GM23338 (cell line): ENCODE data around the gene UBL7. TPM values are rescaled to one million over a fixed set of nuclear protein-coding genes. Genes with fewer than 3 reads are reported as not detected.

Source experiments
- ATAC-seq: fragments of 200-7000 bp; cut with Tn5 transposase; 3 replicates; pipeline ENCODE4 v1.9.1; 2020
- DNase-seq: peaks from one replicate; pipeline ENCODE4 v3.0.0-alpha.2; 2015; ENCODE audit warnings: low spot score
- H2AFZ ChIP-seq: fragments of 200-600 bp; sonication (generic); 2 replicates; pipeline ENCODE4 v1.8.0; 2016; ENCODE audit warnings: antibody characterized with exemption, mild to moderate bottlenecking, moderate library complexity
- H3F3A ChIP-seq: fragments of 200-600 bp; sonication (generic); replicated peaks from 2 replicates; pipeline ENCODE4 v1.8.0; 2017; ENCODE audit warnings: antibody characterized with exemption, mixed run types, low read depth
- H3K27ac ChIP-seq: fragments of 200-600 bp; sonication (generic); 2 replicates; pipeline ENCODE4 v1.6.1; 2016; ENCODE audit warnings: low read depth
- H3K27me3 ChIP-seq: fragments of 200-600 bp; sonication (generic); 2 replicates; pipeline ENCODE4 v1.8.0; 2016; ENCODE audit warnings: mild to moderate bottlenecking, mixed run types, moderate library complexity; ENCODE audit not compliant: insufficient read depth
- H3K36me3 ChIP-seq: fragments of 200-600 bp; sonication (generic); 2 replicates; pipeline ENCODE4 v1.8.0; 2016; ENCODE audit warnings: mild to moderate bottlenecking; ENCODE audit not compliant: insufficient read depth
- H3K4me1 ChIP-seq: fragments of 200-600 bp; sonication (generic); 2 replicates; pipeline ENCODE4 v1.8.0; 2016; ENCODE audit warnings: mild to moderate bottlenecking, moderate library complexity; ENCODE audit not compliant: insufficient read depth
- H3K4me2 ChIP-seq: fragments of 200-600 bp; sonication (generic); 2 replicates; pipeline ENCODE4 v1.7.1; 2017; ENCODE audit warnings: mixed run types
- H3K4me3 ChIP-seq: fragments of 200-600 bp; sonication (generic); 2 replicates; pipeline ENCODE4 v1.6.1; 2016; ENCODE audit warnings: mixed run types
- H3K79me2 ChIP-seq: fragments of 200-600 bp; sonication (generic); replicated peaks from 2 replicates; pipeline ENCODE4 v1.8.0; 2017; ENCODE audit warnings: mild to moderate bottlenecking; ENCODE audit not compliant: insufficient read depth
- H3K9me2 ChIP-seq: fragments of 200-600 bp; sonication (generic); 2 replicates; pipeline ENCODE4 v1.8.0; 2017; ENCODE audit not compliant: insufficient read depth
- H4K20me1 ChIP-seq: fragments of 200-600 bp; sonication (generic); replicated peaks from 2 replicates; pipeline ENCODE4 v1.8.0; 2017; ENCODE audit warnings: mild to moderate bottlenecking; ENCODE audit not compliant: insufficient read depth
- H3K27ac Mint-ChIP-seq: 2 replicates; pipeline ENCODE4 v1.8.0; 2020; ENCODE audit warnings: inconsistent platforms, mild to moderate bottlenecking, moderate library complexity, mixed read lengths
- H3K27me3 Mint-ChIP-seq: 3 replicates; pipeline ENCODE4 v1.8.0; 2022; ENCODE audit warnings: low read depth, mild to moderate bottlenecking, moderate library complexity, mixed read lengths, inconsistent platforms; ENCODE audit not compliant: insufficient read depth, poor library complexity
- H3K36me3 Mint-ChIP-seq: 3 replicates; pipeline ENCODE4 v1.8.0; 2021; ENCODE audit warnings: low read depth, mild to moderate bottlenecking, inconsistent platforms, moderate library complexity, mixed read lengths
- H3K4me1 Mint-ChIP-seq: 3 replicates; pipeline ENCODE4 v1.8.0; 2020; ENCODE audit warnings: mild to moderate bottlenecking, inconsistent platforms, mixed read lengths
- H3K4me3 Mint-ChIP-seq: 3 replicates; pipeline ENCODE4 v1.8.0; 2021; ENCODE audit warnings: moderate library complexity, mild to moderate bottlenecking, inconsistent platforms, mixed read lengths
- H3K9me3 Mint-ChIP-seq: 3 replicates; pipeline ENCODE4 v1.8.0; 2020; ENCODE audit warnings: moderate library complexity, mild to moderate bottlenecking, inconsistent platforms, mixed read lengths
- CREB1 ChIP-seq: fragments of 250-450 bp; sonication (Bioruptor Pico); IDR thresholded peaks from 2 replicates; pipeline ENCODE4 v1.5.0; 2020; ENCODE audit warnings: low read depth, mild to moderate bottlenecking, moderate library complexity
- CTCF ChIP-seq, 2 experiments: fragments of 200-600 bp in 1 of 2; sonication (generic) in 1 of 2; conservative IDR thresholded peaks; 2 replicates each; pipeline versions ENCODE4 v1.5.1 to v1.6.1; 2016 to 2017; ENCODE audit warnings: antibody characterized with exemption in 2 of 2, low read depth in 2 of 2, mild to moderate bottlenecking in 2 of 2, moderate library complexity in 1 of 2
- ETS1 ChIP-seq: IDR thresholded peaks from 2 replicates; pipeline ENCODE4 v1.6.1; 2016; ENCODE audit warnings: antibody characterized with exemption
- EZH2 ChIP-seq: fragments of 200-600 bp; sonication (generic); IDR thresholded peaks from one replicate; pipeline ENCODE4 v1.8.0; 2017; ENCODE audit warnings: antibody characterized with exemption, mild to moderate bottlenecking, low read depth; ENCODE audit not compliant: unreplicated experiment
- EZH2phosphoT487 ChIP-seq: fragments of 200-600 bp; sonication (generic); IDR thresholded peaks from one replicate; pipeline ENCODE4 v1.8.1; 2018; ENCODE audit warnings: antibody characterized with exemption; ENCODE audit not compliant: unreplicated experiment
- JUNB ChIP-seq: IDR thresholded peaks from one replicate; pipeline ENCODE4 v1.6.1; 2016; ENCODE audit warnings: antibody characterized with exemption; ENCODE audit not compliant: unreplicated experiment
- NANOG ChIP-seq: IDR thresholded peaks from 2 replicates; pipeline ENCODE4 v1.6.1; 2016; ENCODE audit warnings: antibody characterized with exemption, borderline replicate concordance
- POLR2AphosphoS5 ChIP-seq: IDR thresholded peaks from 2 replicates; pipeline ENCODE4 v1.6.1; 2016; ENCODE audit warnings: antibody characterized with exemption, low read depth
- REST ChIP-seq: IDR thresholded peaks from one replicate; pipeline ENCODE4 v1.6.1; 2018; ENCODE audit warnings: antibody characterized with exemption; ENCODE audit not compliant: unreplicated experiment
- STAT1 ChIP-seq: IDR thresholded peaks from one replicate; pipeline ENCODE4 v1.6.1; 2016; ENCODE audit warnings: antibody characterized with exemption; ENCODE audit not compliant: unreplicated experiment
- ZNF114 ChIP-seq: fragments of 250-450 bp; sonication (Bioruptor Pico); IDR thresholded peaks from 2 replicates; pipeline ENCODE4 v1.5.0; 2020; ENCODE audit warnings: mild to moderate bottlenecking, moderate library complexity
- ZNF331 ChIP-seq: fragments of 250-450 bp; sonication (Bioruptor Pico); IDR thresholded peaks from 2 replicates; pipeline ENCODE4 v1.5.0; 2020; ENCODE audit warnings: low read depth, mild to moderate bottlenecking, moderate library complexity
- ZNF462 ChIP-seq: fragments of 250-450 bp; sonication (Bioruptor Pico); IDR thresholded peaks from 2 replicates; pipeline ENCODE4 v1.5.0; 2020; ENCODE audit warnings: mild to moderate bottlenecking, moderate library complexity
- polyA plus RNA-seq: library from polyadenylated mRNA; unstranded; fragments of >200 nt; fragmentation: Nextera tagmentation; extraction: Ambion mirVana; gene quantifications from 2 replicates; pipeline ENCODE4 v1.2.1, GENCODE V29; 2016
- total RNA-seq: library from RNA; depleted of rRNA; stranded (reverse); fragments of >200 nt; shearing (Covaris generic); gene quantifications from 2 replicates; pipeline ENCODE4 v1.2.3, GENCODE V29; 2014

The UBL7 gene
- total and polyA plus RNA-seq, 2 experiments from 2014 or later = 73.7 to 99.2 TPM

GRCh38 chr15:74442604-74443003 lies 18.4 kb downstream of the UBL7 start:
- H3K4me1 Mint-ChIP-seq = peaks cover 11% of the 10 kb centered on the region; the same call in 2 of the 3 replicates
- no peaks in the 10 kb centered on the region for H3K36me3 ChIP-seq
- H3K9me3 Mint-ChIP-seq = no peaks in the 10 kb centered on the region
- no peak overlapping the region for H3K4me3 Mint-ChIP-seq
- no peaks in the 10 kb centered on the region; the same call in 2 of the 3 replicates for H3K36me3 Mint-ChIP-seq
- TF ChIP-seq REST (no peak), ZNF331 (CRISPR knock-in tag) (no peak), CTCF (conservative IDR thresholded peaks at IDR 0.05; ENCODE audit: low read depth in 2 of 2) (no peak), POLR2AphosphoS5 (no peak), ZNF114 (CRISPR knock-in tag) (no peak), JUNB (no peak), CREB1 (no peak), NANOG (no peak), ETS1 (no peak), STAT1 (no peak), EZH2 (no peak), ZNF462 (CRISPR knock-in tag) (no peak), EZH2phosphoT487 (no peak)
- no peak overlapping the region for H3K4me2 ChIP-seq
- no peaks in the 10 kb centered on the region for H3K79me2 ChIP-seq
- H4K20me1 ChIP-seq = no peaks in the 10 kb centered on the region
- H3K27ac Mint-ChIP-seq = no peak overlapping the region
- no peak overlapping the region for H3K27ac ChIP-seq
- H3F3A ChIP-seq = no peaks in the 10 kb centered on the region
- no peak for ATAC-seq
- no peak overlapping the region for H3K4me3 ChIP-seq
- H3K27me3 ChIP-seq = no peaks in the 10 kb centered on the region
- H3K4me1 ChIP-seq = no peaks in the 10 kb centered on the region
- peaks cover 2% of the 10 kb centered on the region for H3K27me3 Mint-ChIP-seq
- no peaks in the 10 kb centered on the region for H3K9me2 ChIP-seq
- no peak overlapping the region for H2AFZ ChIP-seq
- DNase-seq = no peak
